GM18511 (cell line): ENCODE data around the gene PRDM16.
"Not testable (repeated sequence)": the region's sequence is repeated elsewhere in the genome, so short reads cannot be mapped to it uniquely, and the experiment has no call there.

Experiments
- ATAC-seq: cut with Tn5 transposase; IDR thresholded peaks from one replicate; pipeline ENCODE4 v1.9.1; 2021; ENCODE audit warnings: mild to moderate bottlenecking, moderate library complexity; ENCODE audit not compliant: unreplicated experiment

PRDM16 gene

DNA sequence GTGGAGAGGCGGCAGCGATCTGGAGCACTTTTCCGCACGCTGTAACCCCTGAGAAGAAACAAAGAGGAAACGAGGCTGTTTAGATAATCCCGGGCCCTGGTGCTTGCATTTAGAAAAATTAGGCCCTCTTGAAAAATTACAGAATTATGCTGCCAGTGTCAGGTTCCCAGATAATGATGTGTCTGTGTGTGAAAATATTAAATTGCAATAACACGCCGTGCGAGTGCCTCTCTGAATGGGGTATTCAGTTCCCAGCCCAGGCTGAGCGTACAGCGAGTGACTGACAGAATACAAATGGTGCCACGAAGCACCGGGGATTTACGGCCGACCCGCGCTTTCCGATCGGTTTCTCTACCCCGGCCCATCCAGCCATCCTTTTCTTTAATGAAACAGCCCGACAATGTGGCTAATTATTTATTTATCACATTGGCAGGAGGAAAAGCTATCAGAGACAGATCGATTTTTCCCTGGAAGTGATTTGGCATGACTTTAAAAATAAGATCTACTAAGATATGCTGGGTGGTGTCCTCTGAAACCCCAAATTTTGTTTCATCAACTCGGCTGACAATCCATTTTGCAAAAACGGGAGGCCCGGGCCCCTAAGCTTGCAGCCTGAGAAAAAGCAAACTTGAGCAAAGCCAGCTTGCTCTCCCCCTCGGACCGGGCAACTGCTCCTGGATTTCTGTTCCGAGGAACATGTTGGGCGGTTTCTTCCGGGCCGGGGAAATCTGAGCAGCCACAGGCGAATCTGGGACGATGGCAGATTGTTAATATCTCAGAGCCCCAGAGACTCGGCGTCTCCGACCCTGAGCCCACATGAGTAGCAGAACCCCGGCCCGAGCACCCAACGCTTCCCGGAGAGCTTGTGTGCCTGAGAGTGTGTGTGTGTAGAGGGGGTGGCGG is 11.3 kb downstream of the PRDM16 start:
- no peak for ATAC-seq

DNA sequence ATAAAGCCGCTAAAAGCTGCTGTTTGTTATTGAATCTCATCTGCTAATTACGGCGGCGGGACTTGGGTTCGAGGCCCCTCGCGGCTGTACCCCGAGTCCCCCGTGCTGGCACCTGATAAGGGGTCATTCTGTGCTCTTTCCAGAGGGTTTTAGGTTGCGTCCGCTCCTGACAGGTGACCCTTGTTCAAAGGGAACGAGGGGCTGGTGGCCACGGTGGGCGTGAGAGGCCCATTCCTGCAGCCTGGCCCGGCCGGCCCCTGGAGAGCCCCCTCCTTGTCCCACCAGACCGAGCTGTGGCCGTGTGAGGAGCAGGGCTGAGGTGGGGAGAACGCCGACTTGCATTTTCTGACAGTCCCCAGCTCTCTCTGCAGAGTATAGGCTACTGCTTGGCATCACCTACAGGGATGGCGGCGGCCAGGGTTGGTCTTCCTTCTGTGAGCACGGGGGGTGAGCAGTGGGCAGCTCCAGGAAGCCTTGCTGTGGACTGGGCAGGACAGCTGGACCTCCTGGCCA is 12.2 kb downstream of the PRDM16 start:
- no peak for ATAC-seq

DNA sequence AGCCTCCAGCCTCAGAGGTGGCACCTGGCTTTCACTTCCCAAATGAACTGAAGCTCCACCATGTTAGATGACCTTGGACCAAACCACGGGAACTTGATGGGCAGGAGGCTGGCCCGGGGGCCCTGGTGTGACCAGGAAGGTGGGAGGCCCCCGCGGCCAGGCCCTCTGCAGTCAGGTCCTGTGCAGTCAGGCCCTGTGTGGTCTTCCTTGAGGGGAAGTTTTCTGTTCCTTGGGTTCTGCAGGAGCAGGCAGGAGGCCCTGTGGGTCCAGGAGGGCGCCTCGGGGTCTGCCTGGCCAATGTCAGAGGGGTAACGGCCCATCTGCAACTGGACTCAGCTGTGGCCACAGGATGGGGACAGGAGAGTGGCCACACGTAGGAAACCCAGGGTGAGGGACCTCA is 13.0 kb downstream of the PRDM16 start:
- no peak for ATAC-seq

DNA sequence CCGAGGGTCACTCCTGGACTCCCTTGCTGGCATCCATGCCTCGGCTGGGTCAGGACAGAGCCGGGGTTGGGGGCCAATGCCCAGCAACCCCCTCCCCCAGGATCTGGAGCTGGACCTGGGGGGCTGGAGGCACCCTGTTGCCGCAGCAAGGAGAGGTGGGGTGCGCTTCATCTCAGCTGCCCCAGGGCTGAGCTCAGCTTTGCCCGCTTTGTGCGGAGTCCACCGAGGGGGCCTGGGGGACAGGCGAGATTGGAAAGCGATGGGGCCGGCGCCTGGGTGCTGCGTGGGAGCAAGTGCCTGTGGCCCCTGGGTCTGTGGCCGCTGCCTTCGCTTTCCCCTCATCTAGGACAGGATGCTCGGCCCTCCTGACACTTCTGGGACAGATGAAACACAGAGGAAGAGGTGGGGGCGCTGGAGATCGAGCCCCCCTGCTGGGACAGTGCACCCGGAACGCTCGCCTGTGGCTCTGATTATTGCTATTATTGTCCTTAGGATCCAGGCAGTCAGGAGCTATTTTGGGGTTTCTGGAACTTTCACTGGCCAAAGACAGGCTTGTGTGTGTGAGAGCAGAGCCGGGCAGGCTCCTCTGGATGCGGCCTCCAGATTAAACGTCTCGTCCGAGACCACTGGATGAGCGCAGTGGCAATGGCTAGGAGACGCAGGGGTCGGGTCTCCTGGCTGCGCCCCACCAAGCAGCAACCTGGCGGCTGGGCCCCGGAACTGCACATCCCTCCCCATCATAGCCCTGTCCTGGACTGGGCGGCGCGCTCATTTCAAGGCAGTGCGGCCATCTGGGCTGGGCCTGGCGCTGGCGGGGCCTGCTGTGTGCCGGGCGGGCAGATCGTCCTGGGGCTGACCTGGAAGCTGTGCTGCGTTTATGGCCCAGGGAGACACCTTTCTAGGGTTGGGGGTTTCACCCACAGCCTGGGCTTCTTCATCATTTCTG is 13.8 kb downstream of the PRDM16 start:
- no peak for ATAC-seq

DNA sequence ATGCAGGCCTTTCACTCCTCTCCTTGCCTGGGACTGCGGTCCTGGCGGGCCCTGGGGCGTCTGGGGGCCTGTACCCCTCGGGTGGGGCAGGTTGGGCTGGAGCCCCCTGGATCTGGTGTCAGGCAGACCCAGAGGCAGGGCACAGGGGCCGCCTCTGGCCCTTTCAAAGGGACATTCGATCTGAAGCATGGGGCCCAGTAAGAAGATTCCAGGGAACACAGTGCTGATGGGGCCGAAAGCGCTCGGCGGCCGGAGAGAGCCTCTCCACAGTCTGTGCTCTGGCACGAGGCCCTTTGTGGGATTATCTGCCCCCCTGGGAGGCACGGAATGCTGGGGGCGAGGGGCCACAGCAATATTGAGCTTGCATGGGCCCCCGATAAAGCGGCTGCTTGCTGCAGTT is 15.2 kb downstream of the PRDM16 start:
- ATAC-seq: no peak

DNA sequence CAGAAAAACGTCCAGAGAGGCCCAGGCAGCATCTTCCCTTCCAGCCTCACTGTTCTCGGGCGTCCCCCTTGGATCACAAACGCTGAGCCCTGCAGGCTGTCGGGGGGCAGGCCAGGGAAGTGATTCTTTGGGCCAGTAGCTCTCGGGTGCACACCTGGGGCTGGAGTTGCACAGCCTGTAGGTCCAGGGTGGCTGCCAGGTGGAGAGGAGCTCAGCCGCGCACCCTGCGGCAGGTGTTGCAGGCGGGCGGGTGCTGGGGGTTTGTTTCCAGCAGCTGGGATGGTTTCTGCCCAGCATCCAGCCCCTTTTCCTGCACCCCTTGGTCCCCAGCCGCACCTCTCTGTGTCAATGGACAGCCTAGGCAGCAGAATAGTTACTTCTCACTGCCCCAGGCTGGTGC is 15.7 kb downstream of the PRDM16 start:
- ATAC-seq: no peak

DNA sequence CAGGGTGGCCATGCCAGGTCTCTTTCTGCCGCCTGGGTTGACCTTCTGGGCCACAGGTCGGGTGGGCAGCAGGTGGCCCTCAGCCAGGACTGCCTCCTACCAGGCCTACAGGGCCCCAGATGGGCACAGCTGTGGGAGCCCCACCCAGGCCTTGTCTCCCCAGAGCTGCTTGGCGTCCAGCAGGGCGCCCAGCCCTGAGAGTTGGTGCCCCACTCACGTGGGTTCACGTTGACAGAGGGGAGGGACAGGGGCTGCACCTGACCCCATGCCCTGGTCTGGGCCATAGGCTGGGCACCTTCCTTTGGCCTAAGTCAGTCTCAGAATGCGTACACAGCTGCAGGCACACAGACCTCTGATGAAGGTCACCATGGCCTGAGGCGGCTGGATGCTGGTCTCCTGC is 16.7 kb downstream of the PRDM16 start:
- no peak for ATAC-seq

DNA sequence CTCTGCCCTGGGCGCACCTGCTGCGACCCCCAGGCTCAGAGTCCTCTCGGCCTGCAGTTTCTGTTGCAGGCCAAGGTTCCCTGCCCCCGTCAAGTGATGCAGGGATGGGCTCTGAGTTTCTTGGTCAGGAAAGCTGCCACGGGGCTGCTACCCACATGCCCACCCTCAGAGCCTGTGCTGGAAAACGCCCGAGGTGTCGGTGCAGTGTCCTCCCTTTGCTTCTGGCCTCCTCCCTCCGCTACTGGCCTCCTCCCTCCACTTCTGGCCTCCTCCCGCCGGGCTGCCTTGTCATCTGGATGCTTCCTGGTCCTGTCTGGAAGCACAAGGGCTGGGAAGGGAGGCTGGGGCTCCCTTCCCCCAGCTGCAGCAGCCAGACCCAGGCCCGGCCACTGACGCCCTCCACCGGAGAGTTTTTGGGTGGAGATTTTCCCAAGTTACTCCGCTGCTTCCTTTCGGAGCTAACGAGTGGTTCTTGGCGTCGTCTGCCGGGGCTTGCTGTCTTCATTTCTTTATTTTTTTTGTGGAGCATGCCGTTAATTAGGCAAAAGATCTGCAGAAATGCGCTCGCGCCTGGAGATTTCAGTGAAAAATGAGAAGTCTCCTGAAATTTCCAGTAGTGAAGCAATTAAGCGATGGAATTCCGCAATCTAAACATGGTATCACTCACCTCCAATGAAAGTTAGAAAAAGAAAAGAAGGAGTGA is 17.4 kb downstream of the PRDM16 start:
- no peak for ATAC-seq

DNA sequence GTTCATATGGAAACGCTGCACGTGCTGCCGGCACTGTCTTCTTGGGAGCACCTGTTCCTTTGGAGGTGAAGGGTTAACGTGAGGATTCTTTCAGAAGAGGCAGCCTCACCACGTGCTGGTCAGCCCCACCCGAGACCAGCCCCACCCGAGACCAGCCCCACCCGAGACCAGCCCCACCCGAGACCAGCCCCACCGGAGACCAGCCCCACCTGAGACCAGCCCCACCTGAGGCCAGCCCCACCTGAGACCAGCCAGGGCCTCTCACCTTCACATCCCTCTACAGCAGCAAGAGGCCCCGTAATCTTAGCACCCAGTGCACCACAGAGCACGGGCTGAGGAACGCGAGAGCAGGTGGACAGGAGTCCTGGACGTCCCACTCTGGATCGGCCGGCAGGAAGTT is 18.0 kb downstream of the PRDM16 start:
- ATAC-seq: no peak

DNA sequence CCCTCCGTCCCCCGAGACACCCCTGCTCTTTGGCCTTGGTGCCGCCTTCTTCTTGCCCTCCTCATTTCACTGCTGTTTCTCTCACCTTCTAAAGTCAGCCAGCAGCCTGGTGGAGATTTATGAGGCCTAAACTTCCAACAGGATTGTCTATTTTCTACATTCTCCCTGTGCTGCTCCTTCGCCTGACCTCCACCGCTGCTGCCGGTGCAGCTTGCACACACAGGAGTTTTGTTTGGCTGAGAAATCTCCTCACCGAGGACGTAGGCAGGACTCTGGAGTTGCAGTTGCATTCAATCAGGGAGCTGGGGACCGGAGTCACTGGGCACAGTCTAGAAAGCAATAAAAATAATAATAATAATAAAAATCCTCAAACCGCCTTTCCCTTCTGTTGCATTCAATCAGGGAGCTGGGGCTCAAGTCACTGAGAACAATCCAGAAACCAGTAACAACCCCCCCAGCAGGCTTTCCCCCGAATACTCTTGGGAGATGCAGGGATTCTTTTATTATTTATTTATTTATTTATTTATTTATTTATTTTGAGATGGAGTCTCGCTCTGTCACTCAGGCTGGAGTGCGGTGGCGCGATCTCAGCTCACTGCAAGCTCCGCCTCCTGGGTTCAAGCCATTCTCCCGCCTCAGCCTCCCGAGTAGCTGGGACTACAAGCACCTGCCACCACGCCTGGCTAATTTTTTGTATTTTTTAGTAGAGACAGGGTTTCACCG is 19.1 kb downstream of the PRDM16 start:
- ATAC-seq: not testable (repeated sequence)

DNA sequence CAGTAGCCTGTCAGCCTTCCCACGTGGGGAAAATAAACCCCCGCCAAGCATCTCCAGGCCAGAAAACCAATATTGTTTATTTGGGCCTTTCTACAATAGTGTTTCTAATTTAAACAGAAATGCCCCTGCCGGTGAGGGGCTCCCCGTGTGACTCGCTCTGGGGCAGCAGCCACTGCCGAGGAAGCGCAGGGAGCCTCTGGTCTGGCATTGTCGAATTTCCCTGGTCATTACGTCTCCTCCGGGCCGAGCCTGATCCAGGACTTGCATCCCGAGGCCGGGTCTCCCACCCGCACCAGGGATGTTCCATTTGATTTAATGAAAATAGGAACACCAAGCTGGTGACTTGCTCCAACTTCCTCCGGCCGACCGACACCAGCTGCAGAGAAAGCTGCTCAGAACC is 20.5 kb downstream of the PRDM16 start:
- ATAC-seq: no peak

DNA sequence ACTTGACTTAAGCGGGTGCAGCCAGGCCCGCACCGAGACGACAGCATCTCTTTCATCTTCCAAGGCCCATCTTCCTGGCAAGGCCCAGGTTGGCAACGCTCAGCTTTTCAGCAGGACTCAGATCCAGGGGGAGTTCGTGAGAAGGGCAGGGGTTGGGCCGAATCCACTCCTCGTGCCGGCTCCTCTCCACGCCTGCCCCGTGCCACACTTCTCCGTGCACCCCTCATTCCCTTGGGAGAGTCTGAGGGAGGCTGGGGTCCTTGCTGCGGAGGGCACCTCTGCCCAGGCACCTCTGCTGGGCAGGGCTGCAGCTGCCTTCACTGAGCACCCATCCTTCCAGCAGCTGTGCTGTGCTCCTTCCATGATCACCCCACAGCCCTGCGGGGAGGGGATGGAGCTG is 22.3 kb downstream of the PRDM16 start:
- ATAC-seq: no peak

DNA sequence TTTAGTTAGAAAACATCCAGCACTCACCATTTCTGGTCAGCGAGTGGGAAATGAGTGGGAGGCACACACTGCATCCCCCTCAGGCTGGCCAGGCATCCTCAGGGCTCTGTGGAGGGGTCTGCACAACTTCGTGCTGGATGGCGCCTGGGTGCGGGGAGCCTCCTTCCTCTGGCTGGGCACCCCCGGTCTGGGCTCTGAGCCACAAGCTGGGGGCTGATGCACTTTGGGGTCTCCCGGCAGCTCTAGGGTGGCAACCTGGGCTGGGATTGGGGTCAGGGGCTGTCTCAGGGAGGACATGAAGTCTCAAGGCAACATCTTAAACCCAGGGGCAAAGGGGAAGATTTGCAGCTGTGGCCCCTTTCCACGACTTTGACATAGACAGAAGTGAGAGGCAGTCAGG is 23.5 kb downstream of the PRDM16 start:
- no peak for ATAC-seq

DNA sequence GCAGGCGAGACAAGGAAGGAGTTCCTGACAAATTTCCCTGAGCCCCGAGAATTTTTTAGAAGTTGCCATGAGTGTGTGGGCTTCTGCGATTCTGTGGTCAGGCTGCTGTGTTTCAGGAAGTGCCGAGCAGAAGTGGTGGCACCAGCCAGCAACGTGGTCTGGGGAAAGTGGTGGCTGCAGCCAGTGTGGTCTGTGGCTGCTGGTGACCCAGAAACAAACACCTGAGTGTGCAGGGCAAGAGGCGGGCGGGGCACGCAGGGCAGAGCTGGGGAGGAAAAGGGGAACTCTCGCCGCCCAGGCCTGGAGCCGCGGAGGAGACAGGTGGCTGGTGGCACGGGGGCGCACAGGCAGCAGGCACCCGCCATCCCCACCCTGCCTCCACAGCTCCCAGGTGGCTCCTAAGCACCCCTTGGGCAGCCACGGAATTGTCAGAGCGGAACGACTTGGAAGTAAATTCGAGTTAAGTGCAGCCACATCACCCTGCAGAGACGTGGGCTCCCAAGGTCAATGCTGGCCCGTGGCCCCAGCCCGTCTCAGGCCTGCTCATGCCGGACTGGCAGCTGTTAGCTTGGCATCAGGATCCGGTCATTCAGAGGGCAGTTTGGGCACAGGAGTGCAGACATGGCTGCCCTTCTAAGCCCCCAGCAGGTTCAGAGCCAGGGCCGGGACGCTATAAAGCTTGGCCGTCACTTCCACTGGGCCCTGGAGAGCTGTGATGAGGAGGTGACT is 25.1 kb downstream of the PRDM16 start:
- no peak for ATAC-seq

DNA sequence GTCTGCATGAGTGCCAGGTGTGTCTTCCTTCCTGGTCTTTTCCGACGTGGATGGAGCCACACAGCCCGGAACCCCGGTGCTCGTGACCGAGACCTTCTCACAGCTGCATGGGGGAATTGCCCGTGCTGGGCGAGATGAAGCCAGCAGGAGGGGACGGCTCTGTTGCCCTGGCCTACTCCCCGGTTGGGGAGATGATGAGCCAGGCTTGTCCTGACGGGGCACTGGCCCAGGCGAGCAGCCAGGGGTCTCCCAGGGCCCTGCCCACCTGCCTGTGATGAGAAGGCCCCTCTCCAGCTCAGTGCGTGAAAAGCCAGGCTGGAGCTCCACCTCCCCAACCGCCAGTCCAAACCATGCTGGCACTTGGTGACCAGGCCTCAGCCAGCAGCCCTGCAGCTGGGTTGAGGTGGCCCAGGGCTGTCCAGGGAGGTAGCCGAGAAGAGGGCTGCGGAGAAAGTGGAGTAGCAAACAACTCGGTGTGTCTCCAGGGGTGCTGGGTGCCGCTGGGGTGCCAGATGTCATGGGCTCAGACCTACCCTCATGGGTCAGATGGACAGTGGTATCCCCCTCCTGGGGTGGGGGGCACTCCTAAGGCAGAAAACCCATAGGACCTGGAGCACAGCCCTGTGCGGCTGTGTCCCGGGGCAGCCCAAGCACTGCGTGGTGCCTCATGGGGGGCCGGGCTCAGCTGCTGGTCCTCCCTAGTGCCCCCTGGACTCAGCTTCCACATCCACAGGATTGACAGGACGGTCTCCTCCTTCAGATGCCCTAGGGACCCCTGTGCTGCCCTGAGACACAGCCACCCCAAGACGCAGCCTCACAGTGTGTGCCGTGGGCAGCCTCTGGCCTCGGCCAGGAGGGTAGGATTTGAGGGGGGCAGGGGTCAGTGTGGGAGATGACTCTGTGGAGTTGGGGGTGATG is 26.1 kb downstream of the PRDM16 start:
- ATAC-seq: no peak

DNA sequence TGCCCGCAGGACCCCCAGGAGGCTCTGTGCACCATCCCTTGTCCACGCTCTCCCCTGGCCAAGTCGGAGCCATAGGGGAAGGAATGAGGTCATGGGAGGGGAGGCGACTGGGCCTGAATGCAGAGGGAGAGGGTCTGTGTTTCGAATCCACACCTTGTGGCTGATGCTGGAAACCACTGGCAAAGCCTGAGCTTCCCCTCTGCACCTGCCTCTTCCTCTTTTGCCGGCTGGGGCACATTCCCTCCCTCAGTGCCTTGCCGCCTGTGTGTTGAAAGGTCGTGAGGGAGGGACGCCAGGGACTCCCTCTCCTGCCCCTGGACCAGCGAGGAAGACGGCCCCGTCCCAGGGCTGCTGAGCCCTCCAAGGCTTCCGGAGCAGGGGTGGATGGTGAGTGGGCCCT is 27.3 kb downstream of the PRDM16 start:
- ATAC-seq: no peak

DNA sequence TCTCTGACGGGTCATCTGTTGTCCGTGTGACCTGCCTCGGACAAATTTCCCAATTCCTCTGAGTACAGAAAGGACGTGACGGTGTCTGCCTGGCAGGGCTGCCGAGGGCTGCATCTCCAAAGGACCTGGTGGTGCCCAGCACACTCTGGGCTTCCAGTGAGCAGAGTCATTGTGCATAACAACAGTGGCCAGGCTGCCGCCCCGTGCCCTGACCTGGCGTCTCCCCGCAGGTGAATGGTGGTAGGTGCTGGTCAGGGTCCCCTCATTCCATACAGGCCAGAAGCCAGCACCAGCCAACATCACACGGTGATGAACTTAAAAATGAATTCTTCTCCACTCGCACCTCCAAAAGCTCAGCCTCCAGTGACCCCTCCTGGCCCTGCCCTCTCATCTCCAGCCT is 28.2 kb downstream of the PRDM16 start:
- ATAC-seq: no peak

DNA sequence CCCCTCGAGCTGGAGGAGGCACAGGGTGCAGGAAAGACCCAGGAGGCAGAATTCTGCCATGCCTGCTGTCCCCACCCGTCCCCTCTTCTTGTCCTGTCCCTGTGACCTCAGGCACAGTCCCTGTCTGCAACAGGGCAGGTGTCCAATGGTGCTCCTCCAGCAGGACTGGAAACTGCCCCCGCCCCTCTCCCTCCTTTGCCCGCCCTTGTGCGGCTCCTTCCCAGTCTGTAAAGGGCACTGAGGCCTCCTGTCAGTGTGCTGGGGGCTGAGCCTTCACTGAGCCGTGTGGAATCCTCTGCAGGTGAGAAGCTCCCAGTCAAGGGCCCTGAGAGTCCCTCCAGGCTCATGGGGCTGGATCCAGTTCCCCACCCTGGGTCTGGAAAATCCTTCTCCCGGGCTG is 28.9 kb downstream of the PRDM16 start:
- no peak for ATAC-seq

DNA sequence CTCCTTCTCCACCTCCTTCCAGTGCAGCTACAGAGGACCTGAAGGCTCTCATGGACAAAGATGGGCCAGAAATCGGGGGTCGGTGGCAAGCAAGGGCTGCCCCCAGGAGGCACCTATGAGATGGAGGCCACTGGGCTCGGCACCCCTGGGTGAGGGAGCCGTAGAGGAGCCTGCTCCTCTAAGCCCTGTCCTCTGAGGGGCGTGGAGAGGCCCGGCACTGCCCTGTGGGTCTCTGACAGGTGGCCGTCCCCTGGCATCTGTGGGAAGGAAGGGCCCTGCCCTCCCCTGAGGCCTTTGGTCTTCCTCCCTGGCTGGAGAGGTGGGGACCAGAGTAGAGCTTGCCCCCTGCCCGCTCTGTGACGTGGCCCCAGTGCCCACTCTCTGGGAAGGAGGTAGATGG is 30.9 kb downstream of the PRDM16 start:
- no peak for ATAC-seq
